ENCODE results near the gene ROR1.

DNA sequence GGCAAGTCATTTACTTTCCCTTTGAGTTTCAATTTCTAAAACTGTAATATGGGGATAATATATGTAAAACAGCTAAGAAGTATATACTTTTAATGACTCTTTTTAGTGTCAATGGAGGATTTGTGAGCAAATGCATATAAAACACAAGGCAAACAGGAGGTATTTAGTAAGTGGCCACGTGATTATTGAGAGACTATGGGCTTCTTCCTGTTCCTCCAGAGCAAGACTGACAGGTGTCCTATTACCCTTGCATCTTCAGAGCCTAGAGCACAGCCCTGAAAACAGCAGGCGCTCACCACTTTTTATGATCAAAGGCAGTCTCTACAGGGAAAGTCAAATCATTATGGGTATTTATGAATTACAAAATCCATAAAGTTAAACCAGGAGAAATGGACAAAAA, 941 bp upstream of the ROR1 start:
- no peak for TF ChIP-seq POLR2A (IDR thresholded peaks at IDR 0.05; ENCODE audit: low read length)
- no peak for TF ChIP-seq GATA1 (IDR thresholded peaks at IDR 0.05; ENCODE audit: low read depth, low read length)
